HG03060 (cell line): ENCODE data around the gene GNG13.
"Not testable (repeated sequence)": the region's sequence is repeated elsewhere in the genome, so short reads cannot be mapped to it uniquely, and the experiment has no call there.

ENCODE experiments used
- ATAC-seq: cut with Tn5 transposase; IDR thresholded peaks from one replicate; pipeline ENCODE4 v1.9.1; 2021; ENCODE audit warnings: low read depth, moderate number of reproducible peaks; ENCODE audit not compliant: unreplicated experiment

The GNG13 gene

DNA sequence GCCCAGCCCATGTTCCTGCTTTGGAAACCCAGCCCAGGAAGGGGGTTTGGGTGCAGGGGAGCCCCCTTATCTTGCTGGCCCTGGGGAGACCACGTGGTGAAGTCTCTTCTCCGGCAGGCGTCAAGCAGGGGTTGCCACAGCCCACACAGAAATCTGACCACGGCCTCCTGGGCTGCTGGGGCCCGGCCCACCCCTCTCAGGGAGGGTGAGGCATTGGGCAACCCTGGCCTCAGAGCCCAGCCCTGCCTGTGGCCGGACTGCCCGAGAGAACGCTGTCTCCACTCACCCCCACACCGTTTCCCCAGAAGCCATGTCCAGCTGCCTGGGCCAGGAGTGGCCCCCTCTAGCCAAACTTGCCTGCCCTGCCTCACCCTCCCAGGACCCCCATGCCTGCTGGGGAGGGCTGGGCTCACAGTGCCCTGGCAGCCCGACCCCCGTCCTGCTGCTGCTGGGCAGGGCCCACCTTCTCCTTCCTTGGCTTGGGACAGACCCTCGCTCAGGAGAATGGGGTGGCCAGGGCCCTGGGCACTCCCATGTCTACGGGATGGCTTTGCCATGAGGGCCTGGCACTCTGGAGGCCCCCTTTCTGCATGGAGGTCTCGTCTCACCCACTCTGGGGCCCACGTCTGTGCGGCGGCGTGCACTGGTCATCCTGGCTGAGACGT is 19.1 kb downstream of the GNG13 start:
- no peak for ATAC-seq

DNA sequence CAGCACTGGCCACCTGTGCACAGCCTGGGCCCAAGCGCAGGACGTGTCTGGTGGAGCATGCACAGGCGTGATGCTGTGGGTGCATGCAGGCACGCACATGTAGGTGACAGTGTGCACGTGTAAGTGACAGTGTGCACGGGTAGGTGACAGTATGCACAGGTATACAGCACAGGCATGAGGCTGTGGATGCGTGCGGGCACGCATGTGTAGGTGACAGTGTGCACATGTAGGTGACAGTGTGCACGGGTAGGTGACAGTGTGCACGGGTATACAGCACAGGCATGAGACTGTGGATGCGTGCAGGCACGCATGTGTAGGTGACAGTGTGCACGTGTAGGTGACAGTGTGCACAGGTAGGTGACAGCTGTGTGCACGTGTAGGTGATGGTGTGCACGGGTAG is 20.2 kb downstream of the GNG13 start:
- no peak for ATAC-seq

DNA sequence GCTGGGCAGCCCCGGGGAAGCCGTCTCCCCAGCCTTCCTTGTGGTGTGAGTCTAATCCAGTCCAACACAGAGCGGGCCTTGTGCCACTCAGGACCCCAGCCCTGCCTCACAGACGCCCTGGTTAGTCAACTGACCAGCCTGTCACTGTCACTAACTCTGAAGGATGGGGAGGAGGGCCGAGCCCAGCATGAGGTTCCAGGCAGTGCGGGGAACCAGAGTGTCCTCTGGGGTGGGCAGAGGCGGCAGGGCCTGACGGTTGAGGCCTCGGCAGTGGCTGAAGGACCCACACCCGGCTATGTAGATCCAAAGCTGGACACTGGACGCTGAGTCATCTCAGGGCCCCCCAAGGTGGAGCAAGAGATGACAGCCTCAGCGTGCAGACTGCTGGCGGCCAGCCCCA is 21.0 kb downstream of the GNG13 start:
- ATAC-seq: no peak

DNA sequence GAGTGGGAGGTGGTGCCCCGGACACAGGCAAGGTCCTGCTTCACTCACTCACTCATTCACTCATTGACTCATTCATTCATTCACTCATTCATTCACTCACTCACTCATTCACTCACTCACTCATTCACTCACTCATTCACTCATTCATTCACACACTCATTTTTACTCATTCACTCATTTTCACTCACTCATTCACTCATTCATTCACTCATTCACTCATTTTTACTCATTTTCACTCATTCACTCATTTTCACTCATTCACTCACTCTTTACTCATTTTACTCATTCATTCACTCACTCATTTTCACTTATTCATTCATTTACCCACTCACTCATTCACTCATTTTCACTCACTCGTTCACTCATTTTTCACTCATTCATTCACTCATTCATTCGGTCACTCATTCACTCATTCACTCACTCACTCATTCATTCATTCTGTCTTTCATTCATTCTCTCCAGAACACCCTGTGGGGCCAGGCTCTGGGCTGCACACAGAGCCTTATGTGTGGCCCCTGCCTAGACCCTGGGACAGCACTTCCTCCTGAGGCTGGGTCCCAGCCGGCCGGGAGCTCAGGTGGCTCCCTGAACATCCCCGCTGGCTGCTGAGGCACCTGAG is 21.5 kb downstream of the GNG13 start:
- ATAC-seq: no peak

DNA sequence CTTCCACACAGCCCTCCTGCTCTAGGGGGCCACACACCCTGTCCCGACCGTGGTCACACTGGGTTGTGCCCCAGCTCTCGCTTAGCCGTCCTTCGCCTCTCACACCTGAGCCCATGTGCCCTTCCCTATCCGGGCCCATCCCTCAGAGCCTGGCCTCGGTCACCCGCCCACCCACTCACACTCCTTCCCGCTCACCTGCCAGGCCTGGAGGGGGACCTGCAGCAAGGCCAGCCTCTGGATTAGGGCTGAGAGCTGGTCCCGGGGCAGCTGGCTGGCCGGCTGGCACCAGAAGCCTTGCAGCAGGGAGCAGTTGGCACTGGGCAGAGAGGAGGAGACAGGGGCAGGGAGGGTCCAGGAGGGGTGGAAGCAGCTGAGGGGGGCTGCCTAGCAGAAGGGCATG is 22.1 kb downstream of the GNG13 start:
- ATAC-seq: no peak

DNA sequence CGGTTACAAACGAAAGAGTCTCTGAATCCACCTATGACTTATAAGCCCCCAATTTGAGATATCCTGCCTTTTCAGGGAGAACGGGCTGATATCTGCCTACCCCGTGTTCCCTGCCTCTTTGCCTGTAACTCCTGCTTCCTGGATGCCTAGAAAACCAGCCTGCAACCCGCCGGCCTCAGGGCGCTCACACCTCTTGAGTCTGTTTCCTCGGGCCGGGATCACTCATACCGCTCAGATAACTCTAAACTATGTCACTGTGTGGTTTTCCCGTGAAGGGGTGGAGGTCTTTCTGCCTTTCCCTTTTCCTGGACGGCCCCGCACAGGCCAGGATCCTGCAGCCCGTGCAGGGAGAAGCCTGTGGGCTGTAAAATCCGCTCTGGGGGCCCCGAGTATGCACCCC is 22.7 kb downstream of the GNG13 start:
- ATAC-seq: no peak

DNA sequence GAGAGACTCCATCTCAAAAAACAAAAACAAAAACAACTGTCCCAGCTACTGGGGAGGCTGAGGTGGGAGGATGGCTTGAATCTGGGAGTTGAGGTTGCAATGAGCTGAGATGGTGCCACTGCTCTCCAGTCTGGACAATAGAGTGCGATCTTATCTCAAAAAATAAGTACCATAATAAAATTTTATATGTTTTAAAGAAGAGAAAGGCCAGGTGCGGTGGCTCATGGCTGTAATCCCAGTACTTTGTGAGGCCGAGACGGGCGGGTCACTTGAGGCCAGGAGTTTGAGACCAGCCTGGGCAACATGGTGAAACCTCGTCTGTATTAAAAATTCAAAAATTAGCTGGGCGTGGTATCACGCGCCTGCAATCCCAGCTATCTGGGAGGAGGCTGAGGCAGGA is 23.7 kb downstream of the GNG13 start:
- no peak for ATAC-seq

DNA sequence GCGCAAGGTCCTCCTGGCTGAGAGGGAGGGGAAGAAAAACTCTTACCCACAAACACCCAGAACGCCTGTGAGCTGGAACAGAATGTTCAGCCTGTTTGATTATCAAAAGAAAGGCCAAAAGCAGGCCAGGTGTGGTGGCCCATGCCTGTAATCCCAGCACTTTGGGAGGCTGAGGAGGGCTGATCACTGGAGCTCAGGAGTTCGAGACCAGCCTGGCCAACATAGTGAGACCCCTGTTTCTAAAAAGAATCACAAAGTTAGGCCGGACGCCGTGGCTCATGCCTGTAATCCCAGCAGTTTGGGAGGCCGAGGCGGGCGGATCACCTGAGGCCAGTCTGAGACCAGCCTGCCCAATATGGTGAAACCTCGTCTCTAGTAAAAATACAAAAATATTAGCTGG is 24.2 kb downstream of the GNG13 start:
- ATAC-seq: not testable (repeated sequence)

DNA sequence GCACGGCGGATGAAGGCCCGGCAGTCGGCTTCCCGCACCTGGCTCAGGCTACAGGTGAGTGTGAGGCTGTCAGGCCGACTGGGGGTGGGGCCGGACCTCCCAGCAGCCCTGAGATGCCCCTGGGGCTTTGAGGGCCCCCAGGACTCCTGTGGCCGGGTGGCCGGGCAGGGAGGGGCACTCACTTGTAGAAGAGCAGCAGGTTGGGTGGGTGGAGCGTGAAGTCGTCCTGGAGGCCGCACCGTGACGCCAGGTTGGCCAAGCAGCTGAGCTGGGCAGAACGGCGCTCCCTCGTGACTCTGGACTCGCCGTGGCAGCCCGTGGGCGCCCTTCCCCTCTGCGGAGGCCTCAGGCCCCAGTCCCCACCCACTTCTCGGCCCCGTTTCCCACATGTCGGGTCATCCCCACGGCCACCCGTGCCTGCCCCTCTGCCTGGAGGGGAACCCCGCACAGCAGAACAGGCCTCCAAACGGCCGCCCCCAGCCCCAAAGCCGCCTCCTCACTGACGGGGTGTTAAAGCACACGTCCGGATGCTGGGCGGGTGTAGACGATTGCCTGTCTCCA is 25.2 kb downstream of the GNG13 start:
- no peak for ATAC-seq

DNA sequence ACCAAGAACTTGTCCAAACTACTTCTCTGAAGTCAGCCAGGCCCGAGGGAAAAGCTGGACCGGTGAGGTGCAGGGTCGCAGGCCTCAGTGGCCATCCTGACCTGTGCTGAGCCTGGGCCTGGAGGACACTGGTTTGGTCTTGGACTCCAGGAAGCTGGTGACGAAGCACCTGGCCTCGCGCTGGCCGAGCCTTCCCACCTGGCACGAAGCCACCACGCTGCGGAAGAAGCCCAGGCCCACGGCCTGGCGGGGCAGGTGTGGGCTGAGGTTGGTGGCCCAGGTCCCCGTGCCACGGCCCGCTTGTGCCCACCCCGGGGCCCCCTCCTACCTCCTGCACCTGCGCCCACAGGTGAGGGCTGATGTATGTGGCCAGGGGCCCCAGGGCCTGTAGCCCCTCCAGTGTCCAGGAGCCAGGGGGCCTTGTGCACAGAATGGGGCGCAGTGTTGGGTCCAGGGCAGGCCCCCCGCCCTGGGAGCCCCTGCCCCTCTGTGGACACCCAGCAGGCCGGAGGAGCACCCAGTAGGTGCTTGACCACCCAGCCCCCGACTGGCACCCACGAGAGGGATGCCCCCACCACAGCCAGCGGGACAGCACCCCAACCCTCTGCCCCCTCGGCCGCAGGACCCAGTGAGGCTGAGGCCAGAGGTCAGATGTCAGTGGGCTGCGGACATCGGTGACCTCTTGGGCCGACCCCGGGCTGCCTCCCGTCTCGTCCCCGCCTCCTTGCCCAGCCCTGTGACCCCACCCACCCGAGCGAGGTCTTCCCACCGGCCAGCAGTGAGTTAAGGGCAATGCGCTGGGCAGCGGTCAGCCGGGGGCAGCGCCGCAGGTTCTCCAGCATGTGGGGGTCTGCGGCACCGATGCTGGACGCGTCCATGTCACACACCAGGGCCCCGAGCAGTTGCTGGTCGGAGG is 26.2 kb downstream of the GNG13 start:
- ATAC-seq: no peak

DNA sequence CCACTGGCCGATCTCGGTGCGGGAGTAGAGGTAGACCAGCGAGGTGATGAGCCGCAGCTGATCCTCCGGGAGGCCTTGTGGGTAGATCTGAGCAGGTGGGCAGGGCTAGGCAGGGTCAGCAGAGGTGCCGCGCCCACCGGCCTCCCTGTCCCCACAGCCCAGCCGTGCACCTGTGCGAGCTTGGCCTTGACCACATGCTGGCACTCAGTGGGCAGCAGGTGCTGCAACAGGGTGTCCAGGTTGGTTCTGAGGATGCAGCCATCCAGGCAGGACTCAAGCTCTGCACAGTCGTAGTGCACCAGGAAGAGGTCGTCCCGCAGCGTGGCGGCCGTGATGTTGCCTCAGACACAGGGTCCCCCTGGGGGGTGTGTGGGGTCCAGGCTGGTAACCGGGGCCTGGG is 27.6 kb downstream of the GNG13 start:
- ATAC-seq: no peak

DNA sequence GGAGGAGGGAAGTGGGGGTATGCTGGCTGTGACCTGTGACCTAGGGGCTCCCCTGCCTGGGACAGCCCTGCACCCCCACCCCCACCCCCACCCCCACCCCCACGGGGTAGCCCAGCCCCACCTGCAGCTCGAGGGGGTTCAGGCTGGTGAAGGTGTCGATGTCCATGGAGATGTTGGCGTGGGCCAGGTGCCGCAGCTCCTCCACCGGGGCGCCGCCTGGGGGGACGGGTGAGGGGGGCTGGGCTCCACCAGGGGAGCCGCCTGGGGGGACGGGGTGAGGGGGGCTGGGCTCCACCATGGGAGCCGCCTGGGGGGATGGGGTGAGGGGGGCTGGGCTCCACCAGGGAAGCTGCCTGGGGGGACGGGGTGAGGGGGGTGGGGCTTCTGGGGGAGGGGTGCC is 30.1 kb downstream of the GNG13 start:
- no peak for ATAC-seq

DNA sequence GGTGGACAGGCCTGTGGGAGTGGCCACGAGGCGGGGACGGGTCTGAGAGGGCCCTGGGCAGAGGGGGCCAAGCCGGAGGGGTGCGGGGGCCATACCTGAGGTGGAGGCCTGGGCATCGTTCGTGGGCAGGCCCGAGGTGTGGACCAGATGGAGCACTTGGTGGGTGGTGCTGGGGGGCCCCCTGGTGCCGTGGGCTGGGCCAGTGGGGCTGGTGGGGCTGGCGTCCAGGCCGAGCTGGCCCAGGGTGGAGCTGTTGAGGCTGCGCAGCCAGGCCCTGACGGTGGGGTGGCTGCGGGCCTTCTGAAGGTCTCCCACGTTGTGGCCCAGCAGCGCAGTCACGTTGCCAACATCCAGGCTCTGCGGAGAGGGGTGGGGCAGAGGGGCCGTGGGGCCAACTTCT is 30.6 kb downstream of the GNG13 start:
- ATAC-seq: no peak

DNA sequence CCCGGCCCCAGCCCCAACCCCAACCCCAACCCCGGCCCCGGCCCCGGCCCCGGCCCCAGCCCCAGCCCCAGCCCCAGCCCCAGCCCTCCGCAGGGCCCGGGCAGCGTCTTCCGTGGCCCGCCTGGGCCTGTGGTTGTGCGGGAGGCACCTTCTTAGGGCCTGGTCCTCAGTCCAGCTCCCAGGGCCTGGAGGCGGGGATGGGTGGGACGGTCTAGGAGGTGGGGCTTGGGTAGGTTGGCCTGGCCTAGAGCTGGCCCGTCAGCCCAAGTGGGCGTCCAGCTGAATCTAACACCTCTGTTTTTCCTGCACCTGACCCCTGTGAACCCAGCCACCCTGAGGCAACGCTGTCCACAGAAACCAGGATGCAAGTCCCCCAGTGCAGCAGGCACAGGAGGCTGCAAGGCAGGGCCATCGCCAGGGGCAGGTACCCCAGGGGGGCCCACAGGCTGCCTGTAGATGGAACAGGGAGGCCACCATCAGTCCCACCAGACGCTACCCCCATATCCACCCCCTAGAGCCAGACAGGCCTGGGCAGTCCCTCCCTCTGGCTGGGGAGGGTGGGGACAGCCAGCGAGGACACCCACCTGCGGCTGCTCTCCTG is 31.2 kb downstream of the GNG13 start:
- ATAC-seq: no peak

DNA sequence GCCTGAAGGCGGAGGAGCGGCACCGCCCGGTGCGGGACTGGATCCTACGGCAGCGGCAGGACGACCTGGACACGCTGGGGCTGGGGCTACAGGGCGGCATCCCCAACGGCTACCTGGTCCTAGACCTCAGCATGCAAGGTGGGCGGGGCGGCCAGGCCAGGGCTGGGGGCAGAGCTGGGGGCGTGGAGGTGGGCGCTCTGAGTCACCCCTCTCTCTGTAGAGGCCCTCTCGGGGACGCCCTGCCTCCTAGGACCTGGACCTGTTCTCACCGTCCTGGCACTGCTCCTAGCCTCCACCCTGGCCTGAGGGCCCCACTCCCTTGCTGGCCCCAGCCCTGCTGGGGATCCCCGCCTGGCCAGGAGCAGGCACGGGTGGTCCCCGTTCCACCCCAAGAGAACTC is 32.1 kb downstream of the GNG13 start:
- no peak for ATAC-seq

DNA sequence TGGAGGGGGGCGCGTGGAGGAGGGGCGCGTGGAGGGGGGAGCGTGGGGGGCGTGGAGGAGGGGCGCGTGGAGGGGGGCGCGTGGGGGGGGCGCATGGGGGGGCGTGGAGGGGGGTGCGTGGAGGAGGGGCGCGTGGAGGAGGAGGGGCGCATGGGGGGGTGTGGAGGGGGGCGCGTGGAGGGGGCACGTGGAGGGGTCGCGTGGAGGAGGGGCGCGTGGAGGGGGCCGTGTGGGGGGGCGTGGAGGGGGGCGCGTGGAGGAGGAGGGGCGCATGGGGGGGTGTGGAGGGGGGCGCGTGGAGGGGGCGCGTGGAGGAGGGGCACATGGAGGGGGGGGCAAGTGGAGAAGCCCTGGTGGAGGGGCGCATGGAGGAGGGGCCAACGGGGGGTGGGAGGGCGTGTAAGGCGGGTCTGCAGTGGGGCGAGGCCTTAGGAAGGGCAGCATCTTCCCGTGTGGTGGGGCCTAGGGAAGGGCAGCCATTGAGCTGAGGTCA is 32.7 kb downstream of the GNG13 start:
- no peak for ATAC-seq

DNA sequence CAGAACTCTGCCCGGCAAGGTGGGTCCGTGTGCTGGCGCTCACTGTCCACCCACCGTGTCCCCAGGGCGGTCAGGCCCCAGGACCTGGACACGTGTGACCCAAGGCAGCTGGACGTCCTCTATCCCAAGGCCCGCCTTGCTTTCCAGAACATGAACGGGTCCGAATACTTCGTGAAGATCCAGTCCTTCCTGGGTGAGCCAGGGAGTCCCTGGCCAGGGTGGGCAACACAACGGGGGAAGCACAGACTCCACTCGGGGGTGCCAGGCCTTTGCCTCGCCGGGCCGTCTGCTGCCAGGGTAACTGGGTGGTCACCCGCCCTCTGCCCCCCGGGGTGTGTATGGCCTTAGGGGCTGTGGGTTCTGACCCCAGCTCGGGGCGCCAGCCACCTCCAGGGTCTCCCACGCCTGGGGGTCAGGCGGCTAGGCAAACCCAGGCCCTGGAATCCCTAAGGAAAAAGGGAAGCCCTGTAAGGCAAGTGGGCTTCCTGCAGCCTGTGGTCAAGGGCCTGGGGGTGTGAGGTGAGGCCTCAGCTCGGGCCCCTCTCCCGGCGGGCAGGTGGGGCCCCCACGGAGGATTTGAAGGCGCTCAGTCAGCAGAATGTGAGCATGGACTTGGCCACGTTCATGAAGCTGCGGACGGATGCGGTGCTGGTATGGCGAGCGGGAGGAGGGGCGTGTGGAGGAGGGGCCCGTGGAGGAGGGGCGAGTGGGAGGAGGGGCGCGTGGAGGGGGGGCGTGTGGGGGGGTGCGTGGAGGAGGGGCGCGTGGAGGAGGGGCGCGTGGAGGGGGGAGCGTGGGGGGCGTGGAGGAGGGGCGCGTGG is 33.5 kb downstream of the GNG13 start:
- no peak for ATAC-seq

DNA sequence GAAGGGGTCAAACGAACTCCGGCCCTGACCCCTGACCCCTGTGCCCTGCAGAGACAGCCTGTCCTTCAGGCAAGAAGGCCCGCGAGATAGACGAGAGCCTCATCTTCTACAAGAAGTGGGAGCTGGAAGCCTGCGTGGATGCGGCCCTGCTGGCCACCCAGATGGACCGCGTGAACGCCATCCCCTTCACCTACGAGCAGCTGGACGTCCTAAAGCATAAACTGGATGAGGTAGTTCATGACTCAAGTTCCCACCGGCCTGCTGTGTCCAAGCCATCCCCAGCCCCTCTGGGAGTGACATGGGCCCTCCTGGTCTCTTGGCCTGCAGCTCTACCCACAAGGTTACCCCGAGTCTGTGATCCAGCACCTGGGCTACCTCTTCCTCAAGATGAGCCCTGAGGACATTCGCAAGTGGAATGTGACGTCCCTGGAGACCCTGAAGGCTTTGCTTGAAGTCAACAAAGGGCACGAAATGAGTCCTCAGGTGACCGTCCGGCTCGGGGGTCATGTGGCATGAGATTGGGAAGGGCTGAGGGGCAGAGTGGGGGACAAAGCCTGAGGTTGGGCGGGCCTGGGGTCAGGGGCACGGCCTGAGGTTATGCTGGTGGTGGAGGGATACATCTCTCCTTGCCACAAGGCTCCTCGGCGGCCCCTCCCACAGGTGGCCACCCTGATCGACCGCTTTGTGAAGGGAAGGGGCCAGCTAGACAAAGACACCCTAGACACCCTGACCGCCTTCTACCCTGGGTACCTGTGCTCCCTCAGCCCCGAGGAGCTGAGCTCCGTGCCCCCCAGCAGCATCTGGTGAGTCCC is 34.3 kb downstream of the GNG13 start:
- ATAC-seq: no peak

DNA sequence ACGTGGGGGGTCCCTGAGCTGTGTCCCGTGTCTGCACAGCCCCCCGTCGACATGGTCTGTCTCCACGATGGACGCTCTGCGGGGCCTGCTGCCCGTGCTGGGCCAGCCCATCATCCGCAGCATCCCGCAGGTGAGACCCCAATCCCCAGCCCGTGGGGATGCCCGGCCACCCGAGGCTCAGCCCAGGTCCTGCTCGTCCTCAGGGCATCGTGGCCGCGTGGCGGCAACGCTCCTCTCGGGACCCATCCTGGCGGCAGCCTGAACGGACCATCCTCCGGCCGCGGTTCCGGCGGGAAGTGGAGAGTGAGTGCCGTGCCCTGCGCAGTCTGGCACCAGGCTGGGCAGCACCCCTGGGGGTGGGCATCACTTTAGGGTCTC is 35.1 kb downstream of the GNG13 start:
- no peak for ATAC-seq
